Upper lobe of left lung (tissue), 6 donors: ENCODE data around the gene MUS81. TPM values are rescaled to one million over a fixed set of nuclear protein-coding genes. Genes with fewer than 3 reads are reported as not detected.

Experiments used
- ATAC-seq, 2 donors: fragments of 200-7000 bp; cut with Tn5 transposase; one replicate each; pipeline ENCODE4 v1.9.1; 2022; ENCODE audit warnings: mild to moderate bottlenecking in 2 of 2, moderate library complexity in 2 of 2; ENCODE audit not compliant: low FRiP score in 2 of 2
- DNase-seq, 2 donors: peaks; one replicate each; pipeline ENCODE4 v3.0.0-alpha.2; 2019 to 2020
- H3K27ac ChIP-seq, 4 donors: fragments of 200-600 bp; sonication (generic); one replicate each; pipeline ENCODE4 v1.5.1; 2016 to 2019
- H3K27me3 ChIP-seq, 4 donors: fragments of 200-600 bp; sonication (generic); one replicate each; pipeline ENCODE4 v1.5.1; 2017 to 2019
- H3K36me3 ChIP-seq, 4 donors: fragments of 200-600 bp; sonication (generic); one replicate each; pipeline ENCODE4 v1.5.1; 2016 to 2019
- H3K4me1 ChIP-seq, 4 donors: fragments of 200-600 bp; sonication (generic); one replicate each; pipeline ENCODE4 v1.5.1; 2018 to 2019
- H3K4me3 ChIP-seq, 4 donors: fragments of 200-600 bp; sonication (generic); one replicate each; pipeline ENCODE4 v1.5.1; 2017 to 2019; ENCODE audit warnings: mild to moderate bottlenecking in 2 of 4, moderate library complexity in 1 of 4
- H3K9me3 ChIP-seq, 4 donors: fragments of 200-600 bp; sonication (generic); one replicate each; pipeline ENCODE4 v1.5.1; 2018 to 2019
- EP300 ChIP-seq, 4 donors: sonication (generic); formaldehyde crosslinking; IDR thresholded peaks; one replicate each; pipeline ENCODE4 v1.5.1; 2017; ENCODE audit warnings: antibody characterized with exemption in 4 of 4, control low read depth in 2 of 4
- POLR2A ChIP-seq, 4 donors: fragments of 450-650 bp; IDR thresholded peaks; one replicate each; pipeline ENCODE4 v1.5.1; 2016 to 2017; ENCODE audit warnings: antibody characterized with exemption in 4 of 4, mild to moderate bottlenecking in 2 of 4
- POLR2AphosphoS5 ChIP-seq, 2 donors: sonication (generic); formaldehyde crosslinking; IDR thresholded peaks; one replicate each; pipeline ENCODE4 v1.5.1; 2017; ENCODE audit warnings: antibody characterized with exemption in 2 of 2
- WGBS, 2 donors: methylation state at CpG; one replicate each; pipeline ENCODE4 v1.1.5; 2017 to 2018; 5-methylcytosine and 5-hydroxymethylcytosine counted together
- total RNA-seq, 6 donors: library from RNA; depleted of rRNA in 4 of 6; stranded (reverse); fragments of >200 nt in 4 of 6; gene quantifications; one replicate each; pipeline versions ENCODE4 v1.1.0 to v1.2.1, GENCODE V29; 2016 to 2021
- TF ChIP-seq, protein P1 (sequence below), 6 experiments: fragments of 450-650 bp in 4 of 6; fragments of 200-600 bp in 2 of 6; sonication (generic) in 2 of 6; IDR thresholded peaks; one replicate each; pipeline ENCODE4 v1.5.1; 2016 to 2019; ENCODE audit warnings: antibody characterized with exemption in 6 of 6
- donor health status: DM: no; HTN: no; CAD: no; lungs with moderate emphysema.
- donor health status: DM: no; HTN: yes; CAD: no; lungs with severe emphysema.

Gene MUS81
- total RNA-seq, 6 donors from 2014 or later: 41.5 to 182 (median 53.3) TPM

DNA sequence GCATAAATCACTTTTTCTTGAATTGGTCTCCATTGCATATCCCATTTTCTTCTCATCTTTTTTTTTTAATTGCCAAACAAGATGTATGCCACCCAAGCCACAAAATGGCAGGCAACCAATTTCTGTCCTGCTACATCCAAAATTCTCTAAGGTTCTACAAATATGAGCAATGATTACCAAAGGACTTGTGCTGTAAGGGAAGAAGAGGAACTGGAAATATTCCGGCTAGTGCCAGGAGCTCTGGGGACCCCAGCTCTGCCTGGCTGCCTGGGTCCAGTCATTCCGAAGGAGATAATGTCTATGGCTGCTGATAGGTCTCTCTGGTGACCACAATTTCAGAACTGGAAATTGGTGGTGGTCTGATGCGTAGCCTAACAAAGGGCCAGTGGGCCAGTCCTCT is 43.5 kb upstream of the MUS81 start:
- no peak for DNase-seq
- H3K36me3 ChIP-seq: no peaks in the 10 kb centered on the region
- TF ChIP-seq POLR2AphosphoS5 (IDR thresholded peaks at IDR 0.05) (no peak), POLR2A (IDR thresholded peaks at IDR 0.05) (no peak), EP300 (IDR thresholded peaks at IDR 0.05) (no peak)
- TF ChIP-seq, protein P1, sequence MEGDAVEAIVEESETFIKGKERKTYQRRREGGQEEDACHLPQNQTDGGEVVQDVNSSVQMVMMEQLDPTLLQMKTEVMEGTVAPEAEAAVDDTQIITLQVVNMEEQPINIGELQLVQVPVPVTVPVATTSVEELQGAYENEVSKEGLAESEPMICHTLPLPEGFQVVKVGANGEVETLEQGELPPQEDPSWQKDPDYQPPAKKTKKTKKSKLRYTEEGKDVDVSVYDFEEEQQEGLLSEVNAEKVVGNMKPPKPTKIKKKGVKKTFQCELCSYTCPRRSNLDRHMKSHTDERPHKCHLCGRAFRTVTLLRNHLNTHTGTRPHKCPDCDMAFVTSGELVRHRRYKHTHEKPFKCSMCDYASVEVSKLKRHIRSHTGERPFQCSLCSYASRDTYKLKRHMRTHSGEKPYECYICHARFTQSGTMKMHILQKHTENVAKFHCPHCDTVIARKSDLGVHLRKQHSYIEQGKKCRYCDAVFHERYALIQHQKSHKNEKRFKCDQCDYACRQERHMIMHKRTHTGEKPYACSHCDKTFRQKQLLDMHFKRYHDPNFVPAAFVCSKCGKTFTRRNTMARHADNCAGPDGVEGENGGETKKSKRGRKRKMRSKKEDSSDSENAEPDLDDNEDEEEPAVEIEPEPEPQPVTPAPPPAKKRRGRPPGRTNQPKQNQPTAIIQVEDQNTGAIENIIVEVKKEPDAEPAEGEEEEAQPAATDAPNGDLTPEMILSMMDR (IDR thresholded peaks at IDR 0.05): no peak
- 88 to 91% methylated on average over 3 of the region's 3 CpGs for WGBS, 2 donors
- ATAC-seq: no peak
- no peaks in the 10 kb centered on the region for H3K9me3 ChIP-seq
- H3K27me3 ChIP-seq: no peaks in the 10 kb centered on the region
- peaks cover 9 to 33% (median 21%) of the 10 kb centered on the region in 4 donors for H3K4me1 ChIP-seq
- peak overlapping the region in 2 of 4 donors; percentile 80 to 87 for H3K27ac ChIP-seq
- peak overlapping the region in 1 of 4 donors; percentile 66 for H3K4me3 ChIP-seq

DNA sequence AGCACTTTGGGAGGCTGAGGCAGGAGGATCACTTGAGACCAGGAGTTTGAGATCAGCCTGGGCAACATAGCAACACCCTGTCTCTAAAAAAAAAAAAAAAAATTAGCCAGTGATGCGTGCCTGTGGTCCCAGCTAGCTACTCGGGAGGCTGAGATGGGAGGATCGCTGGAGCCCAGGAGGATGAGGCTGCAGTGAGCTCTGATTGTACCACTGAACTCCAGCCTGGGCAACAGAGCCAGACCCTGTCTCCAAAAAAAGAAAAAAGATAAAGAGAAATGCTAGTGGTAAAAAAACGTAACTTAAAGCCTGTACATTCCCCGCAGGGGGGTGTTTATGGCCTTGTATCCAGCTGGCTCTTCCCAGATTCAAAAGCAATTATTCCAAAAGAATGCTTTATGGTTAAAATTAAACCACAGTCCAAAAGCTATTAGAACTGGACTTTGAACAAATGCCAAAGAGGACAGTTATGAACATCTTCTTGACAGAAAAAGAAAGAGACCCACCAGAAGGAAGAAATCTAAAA is 42.9 kb upstream of the MUS81 start:
- WGBS, 2 donors: 63 to 65% methylated on average over 5 of the region's 5 CpGs
- no peaks in the 10 kb centered on the region for H3K9me3 ChIP-seq
- peak overlapping the region; percentile 8 to 68 (median 64) for H3K4me3 ChIP-seq
- H3K4me1 ChIP-seq: peaks cover 9 to 31% (median 21%) of the 10 kb centered on the region in 4 donors
- peak overlapping the region; percentile 36 to 87 (median 78) for H3K27ac ChIP-seq
- DNase-seq (no peak), ATAC-seq (no peak)
- no peaks in the 10 kb centered on the region for H3K27me3 ChIP-seq
- TF ChIP-seq POLR2A (IDR thresholded peaks at IDR 0.05): no peak
- TF ChIP-seq, protein P1 (IDR thresholded peaks at IDR 0.05): no peak
- TF ChIP-seq EP300 (IDR thresholded peaks at IDR 0.05): no peak
- TF ChIP-seq POLR2AphosphoS5 (IDR thresholded peaks at IDR 0.05): no peak
- H3K36me3 ChIP-seq: no peaks in the 10 kb centered on the region

DNA sequence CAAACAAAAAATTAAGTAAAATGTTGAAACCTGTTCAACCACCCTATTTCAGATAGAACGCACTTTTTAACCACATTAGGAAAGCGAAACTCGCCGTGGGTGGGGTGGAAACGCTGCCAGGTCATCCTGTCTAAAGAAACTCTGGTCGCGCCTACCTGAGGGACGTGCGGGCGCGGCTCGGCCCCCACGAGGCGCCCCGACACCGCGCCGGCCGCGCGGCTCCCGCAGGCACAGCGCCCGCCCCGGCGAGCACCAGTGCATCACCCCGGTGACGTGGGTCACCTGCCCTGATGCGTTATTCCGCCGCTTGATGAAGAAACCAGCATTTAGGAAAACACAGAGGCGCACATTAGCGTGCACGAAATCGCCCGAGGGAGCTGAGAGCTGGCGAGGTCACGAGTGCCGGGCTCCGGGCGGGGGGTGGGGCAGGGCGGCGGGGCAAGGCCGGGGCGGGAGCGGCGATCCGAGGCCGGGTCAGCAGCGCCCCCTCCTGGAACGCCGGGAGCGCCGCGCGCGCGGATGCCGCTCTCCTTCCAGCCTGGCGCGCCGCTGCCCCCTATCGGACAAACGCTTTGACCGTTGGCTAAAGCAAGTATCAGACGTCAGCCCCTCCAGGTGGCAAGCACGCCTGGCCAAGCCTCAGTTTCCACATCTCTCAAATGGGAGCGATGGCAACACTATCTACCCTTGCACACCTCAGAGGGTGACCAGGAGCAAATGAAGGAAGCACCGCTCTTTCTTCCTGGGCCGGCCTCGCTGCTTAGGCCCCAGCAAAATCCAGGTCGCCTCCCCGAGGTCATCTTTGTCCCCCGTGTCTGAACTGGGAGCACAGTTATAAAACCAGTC is 42.2 kb upstream of the MUS81 start:
- Histone ChIP-seq H3K4me1 (peaks cover 9 to 29% (median 18%) of the 10 kb centered on the region in 4 donors), H3K9me3 (no peaks in the 10 kb centered on the region), H3K4me3 (peak overlapping the region; percentile 8 to 68 (median 64)), H3K27me3 (no peaks in the 10 kb centered on the region), H3K27ac (peak overlapping the region; percentile 36 to 87 (median 78)), H3K36me3 (no peaks in the 10 kb centered on the region)
- DNase-seq (peak; percentile 94 to 98), ATAC-seq (peak; percentile 96 to 98)
- peak in 1 of 4 donors; percentile 35 for TF ChIP-seq EP300 (IDR thresholded peaks at IDR 0.05)
- TF ChIP-seq POLR2A (IDR thresholded peaks at IDR 0.05): peak in 1 of 4 donors; percentile 66
- peak; percentile 49 to 72 for TF ChIP-seq POLR2AphosphoS5 (IDR thresholded peaks at IDR 0.05)
- TF ChIP-seq, protein P1 (IDR thresholded peaks at IDR 0.05): peak; percentile 99 to 100 (median 99)
- 14 to 18% methylated on average over 24 to 41 of the region's 74 CpGs for WGBS, 2 donors

DNA sequence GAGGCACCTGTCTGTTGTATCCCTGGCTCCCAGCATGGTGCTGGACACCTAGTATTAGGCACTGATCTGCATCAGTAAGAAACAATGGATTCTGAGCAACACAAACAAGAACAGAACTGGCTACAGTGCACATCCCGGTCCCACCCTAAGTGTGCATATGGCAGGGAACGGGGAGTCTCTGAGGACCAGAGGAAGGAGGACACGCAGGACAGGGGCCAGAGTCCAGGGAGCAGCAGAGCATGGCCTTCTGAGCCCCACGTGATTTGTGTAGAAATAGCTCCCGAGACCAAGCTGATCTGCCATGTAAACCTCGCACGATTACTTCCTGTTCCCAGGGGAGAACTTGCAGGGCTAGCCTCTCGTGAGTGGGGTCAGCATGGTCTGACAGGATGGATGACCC is 39.1 kb upstream of the MUS81 start:
- peak in 1 of 2 donors; percentile 35 for ATAC-seq
- TF ChIP-seq POLR2A (IDR thresholded peaks at IDR 0.05) (no peak), POLR2AphosphoS5 (IDR thresholded peaks at IDR 0.05) (no peak), EP300 (IDR thresholded peaks at IDR 0.05) (no peak)
- TF ChIP-seq, protein P1 (IDR thresholded peaks at IDR 0.05): no peak
- Histone ChIP-seq H3K36me3 (no peaks in the 10 kb centered on the region), H3K27me3 (no peaks in the 10 kb centered on the region), H3K4me1 (peaks cover 9 to 15% (median 11%) of the 10 kb centered on the region in 4 donors), H3K27ac (no peak overlapping the region), H3K4me3 (no peak overlapping the region), H3K9me3 (no peaks in the 10 kb centered on the region)
- no peak for DNase-seq
- WGBS, 2 donors: 49 to 84% methylated on average over 5 to 7 of the region's 8 CpGs
